ENCODE measurements around the gene PLAU.
"Not testable (repeated sequence)": the region's sequence is repeated elsewhere in the genome, so short reads cannot be mapped to it uniquely, and the experiment has no call there.

The PLAU gene

DNA sequence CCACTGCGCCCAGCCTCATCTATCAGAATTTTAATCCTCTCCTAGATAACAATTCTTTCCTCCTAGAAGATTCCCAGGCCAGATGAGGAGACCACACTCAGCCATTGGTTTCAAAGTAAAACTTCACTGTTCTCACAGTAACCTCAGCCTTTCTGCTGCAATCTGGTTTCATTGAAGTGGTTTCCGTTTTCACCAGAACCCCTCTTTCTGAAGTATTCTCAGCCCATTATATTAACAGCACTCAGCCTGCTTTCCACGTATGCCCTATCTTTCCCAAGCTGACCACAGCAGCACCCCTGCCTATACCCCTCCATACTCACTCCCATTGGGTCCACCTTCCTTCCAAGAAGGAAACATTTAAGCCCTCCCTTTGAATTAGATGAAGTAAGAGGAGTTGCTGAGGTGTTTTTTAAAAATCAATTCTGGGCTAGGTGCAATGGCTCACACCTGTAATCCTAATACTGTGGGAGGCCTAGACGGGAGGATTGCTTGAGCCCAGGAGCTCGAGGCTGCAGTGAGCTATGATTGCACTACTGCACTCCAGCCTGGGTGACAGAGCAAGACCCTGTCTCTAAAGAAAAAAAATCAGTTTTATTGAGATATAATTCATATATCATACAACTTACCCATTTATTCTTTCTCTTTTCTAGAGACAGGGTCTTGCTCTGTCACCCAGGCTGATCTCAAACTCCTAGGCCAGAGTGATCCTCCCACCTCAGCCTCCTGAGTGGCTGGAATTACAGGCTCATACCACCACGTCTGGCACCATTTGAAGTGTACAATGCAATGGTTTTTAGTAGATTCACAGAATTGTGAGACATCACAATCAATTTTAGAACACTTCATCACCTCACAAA lies 11.3 kb downstream of the PLAU start:
- no peak for DNase-seq (ENCODE audit: low spot score)

DNA sequence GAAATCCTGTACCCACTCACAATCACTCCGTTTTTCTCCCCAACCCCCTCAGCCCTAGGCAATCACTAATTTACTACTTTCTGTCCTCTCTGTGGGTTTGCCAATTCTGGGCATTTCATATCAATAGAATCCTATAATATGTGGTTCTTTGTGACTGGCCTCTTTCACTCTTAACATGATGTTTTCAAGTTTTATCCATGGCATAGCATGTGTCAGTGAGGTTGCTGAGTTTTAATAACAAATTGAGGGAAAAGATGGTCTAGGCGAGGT lies 11.9 kb downstream of the PLAU start:
- no peak for DNase-seq (ENCODE audit: low spot score)

DNA sequence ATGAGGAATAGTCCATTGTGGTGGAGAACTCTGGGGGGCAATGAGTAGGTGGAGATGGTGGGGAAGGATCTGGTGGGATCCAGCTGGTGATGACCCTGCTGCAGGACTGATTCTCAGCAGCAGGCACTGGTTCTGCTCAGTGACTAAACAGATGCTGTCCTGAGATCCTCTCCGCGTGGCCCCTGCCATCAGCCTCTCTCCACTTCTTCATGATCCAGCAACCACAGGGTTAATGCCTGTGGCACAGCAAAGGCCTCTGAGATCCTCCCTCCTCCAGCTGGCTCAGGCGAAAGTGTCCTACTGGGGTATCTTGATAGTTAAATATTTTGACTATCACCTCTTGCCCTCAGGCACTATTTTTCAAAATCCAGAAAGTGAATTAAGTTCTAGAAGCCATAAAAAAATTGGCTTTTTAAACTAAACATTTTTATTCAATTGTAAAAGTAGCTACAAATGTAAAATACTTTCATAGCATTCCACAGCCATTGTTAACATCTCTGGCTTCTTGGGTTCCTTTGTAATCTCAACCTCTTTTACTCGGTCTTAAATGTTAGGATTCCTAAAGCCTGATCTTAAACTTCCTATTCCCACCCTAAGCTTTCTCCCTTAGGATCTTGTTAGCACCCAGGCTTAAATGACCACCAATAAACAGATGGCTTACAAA lies 13.1 kb downstream of the PLAU start:
- DNase-seq (ENCODE audit: low spot score) = no peak

DNA sequence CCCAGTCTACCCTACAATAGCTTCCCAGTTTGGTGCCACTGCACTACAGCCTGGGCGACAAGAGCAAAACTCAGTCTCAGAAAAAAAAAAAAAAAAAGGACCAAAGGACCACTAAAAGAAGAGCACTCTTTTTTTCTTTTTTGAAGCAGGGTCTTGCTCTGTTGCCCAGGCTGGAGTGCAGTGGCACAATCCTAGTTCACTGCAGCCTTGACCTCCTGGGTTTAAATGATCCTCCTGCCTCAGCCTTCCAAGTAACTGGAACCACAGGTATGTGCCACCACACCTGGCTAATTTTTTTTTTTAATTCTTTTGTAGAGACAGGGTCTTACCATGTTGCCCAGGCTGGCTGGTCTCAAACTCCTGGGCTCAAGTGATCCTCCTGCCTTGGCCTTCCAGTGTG lies 14.0 kb downstream of the PLAU start:
- DNase-seq (ENCODE audit: low spot score) = no peak

DNA sequence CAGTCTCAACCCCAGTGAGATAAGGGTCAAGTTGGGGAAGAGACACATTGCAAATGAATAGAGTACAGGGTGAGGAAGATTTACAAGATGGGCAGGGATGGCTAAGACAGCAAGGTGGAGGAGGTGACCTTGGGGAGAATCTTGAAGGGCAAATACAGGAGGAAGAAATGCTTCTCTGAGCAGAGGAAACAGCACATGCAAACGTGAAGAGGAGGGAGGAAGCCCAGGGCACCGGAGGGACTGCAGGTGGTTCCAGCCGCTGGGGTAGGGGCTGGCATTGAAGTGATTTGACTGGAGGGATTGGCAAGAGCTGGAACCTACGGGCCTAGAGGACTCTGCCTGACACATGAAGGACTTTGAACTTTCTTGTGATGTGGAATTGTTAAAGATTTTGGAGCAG lies 14.6 kb downstream of the PLAU start:
- DNase-seq (ENCODE audit: low spot score) = no peak

DNA sequence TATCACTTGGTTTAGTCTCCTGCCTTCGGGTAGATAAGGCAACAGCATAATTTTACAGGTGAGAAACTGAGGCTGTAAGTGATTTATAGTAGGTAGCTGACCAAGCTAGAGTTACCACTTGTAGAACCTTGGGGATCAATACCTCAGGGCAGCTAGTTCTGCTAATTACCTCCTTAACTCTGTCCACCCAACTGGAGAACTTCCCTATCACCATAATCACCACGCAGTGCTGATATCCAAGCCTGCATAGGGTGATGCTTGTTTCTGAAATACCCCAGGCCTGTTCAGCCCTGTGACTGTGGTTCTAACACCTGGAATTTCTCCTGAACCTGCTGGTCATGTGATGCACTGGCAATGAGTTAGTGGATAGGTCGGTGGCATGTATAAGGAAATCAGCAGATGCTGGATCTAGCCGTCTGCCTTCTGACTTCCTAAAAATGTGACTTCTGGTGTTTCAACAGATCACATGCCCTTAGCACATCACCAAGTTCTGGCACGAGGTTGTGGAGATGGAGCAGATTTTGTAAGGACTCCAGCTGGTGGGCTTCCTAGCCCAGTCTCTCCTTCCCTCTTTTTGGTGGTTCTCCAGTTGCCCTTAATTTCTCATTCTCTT lies 15.3 kb downstream of the PLAU start:
- no peak for DNase-seq (ENCODE audit: low spot score)

DNA sequence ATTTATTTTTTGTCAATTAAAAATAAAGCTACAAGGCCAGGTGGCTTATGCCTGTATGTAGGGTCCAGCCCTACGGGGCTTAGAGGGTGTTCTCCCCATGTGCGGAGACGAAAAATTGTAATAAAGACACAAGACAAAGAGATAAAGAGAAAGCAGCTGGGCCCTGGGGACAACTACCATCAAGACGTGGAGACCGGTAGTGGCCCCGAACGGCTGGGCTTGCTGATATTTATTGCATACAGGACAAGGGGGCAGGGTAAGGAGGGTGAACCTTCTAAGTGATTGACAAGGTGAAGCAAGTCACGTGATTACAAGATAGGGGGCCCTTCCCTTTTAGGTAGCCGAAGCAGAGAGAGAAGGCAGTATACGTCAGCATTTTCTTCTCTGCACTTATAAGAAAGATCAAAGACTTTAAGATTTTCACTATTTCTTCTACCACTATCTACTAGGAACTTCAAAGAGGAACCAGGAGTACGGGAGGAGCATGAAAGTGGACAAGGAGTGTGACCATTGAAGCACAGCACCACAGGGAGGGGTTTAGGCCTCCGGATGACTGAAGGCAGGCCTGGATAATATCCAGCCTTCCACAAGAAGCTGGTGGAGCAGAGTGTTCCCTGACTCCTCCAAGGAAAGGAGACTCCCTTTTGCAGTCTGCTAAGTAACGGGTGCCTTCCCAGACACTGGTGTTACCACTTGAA lies 19.8 kb downstream of the PLAU start:
- not testable (repeated sequence) for DNase-seq (ENCODE audit: low spot score)

DNA sequence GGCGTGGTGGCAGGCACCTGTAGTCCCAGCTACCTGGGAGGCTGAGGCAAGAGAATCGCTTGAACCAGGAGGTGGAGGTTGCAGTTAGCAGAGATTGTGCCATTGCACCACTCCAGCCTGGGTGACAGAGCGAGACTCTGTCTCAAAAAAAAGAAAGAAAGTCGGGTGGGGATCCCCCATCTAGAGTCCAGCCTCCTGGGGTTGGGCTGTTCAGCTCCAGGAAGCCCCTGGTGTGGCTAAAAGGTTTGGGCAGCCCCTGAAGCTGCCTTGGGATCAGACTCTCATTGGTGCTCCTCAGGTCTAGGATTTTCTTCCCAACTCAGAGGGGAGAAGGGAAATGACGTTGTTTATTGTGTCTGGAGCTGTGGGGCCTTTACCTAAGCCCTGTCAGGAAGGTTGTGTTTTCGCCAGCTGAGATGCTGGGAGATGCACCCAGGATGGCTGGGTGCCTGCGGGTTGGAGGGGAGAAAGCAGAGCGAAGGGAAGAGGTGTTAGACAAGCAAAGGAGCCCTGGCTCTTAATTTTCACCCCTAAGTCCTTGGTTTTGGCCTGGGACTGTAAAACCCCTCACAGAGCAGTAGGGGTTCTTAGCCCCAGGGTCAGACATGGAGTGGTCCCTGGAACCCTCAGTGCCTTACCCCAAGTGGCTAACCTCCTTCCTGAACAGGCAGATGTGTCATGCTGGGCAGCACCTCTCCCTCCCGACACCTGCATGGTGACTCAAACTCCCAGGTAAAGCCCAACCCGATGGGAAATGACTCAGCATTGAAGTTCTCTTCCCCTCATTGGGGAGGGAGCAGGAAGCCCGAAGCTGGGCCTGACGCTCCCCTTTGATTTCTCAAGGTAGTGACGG lies 21.1 kb downstream of the PLAU start:
- DNase-seq (ENCODE audit: low spot score) = no peak

DNA sequence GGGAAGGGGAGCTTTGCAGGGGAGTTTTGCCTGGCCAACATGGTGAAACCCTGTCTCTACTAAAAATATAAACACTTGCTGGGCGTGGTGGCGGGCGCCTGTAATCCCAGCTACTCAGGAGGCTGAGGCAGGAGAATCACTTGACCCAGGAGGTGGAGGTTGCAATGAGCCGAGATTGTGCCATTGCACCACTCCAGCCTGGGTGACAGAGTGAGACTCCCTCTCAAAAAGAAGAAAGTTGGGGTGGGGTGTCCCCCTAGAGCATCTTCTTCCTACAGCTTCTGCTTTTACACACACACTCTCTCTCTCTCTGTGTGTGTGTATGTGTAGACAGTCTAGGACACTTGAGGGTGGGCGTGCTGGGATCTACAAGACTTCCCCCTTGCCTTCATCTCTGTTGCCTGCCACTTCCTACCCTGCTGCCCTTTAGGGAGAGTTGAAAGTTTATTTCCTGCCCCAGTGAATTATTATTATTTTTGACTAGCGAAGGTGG lies 21.7 kb downstream of the PLAU start:
- DNase-seq (ENCODE audit: low spot score) = no peak

DNA sequence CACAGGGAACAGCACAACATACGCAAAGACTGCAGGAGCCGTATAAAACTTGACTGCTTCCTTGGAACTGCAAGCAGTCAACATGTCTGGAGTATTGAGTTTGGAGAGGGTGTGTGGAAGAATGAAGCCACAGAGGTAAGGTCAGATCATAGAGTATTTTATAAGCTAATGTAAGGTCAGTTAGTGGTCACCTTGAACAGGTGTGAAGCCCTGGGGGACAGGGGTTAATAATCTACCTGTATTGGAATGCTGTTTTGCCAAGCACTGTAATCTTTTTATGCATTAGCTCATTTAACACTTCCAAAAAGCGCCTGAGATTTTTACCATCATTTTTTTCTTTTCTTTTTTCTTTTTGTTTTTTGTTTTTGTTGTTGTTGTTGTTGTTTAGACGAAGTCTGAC lies 23.1 kb downstream of the PLAU start:
- DNase-seq (ENCODE audit: low spot score) = no peak

DNA sequence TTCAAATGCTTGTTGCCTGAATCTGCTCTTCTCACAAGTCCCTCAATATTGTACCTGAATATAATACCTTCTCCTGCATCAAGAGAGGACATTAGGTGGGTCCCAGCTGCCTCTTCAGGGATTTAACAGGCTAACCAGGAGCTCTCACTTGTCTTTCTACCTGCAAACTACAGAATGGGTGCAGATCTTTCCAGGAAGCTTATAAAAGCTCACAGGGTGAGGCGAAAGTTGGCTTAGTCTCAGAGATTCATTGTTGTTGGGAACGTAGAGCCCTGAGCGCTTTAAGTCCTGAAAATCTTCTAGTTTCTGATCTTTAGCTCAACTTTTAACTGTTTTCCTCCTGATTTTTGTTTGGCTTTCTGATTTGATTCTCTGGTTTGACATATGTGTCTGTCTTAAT lies 25.0 kb downstream of the PLAU start:
- DNase-seq (ENCODE audit: low spot score) = no peak

DNA sequence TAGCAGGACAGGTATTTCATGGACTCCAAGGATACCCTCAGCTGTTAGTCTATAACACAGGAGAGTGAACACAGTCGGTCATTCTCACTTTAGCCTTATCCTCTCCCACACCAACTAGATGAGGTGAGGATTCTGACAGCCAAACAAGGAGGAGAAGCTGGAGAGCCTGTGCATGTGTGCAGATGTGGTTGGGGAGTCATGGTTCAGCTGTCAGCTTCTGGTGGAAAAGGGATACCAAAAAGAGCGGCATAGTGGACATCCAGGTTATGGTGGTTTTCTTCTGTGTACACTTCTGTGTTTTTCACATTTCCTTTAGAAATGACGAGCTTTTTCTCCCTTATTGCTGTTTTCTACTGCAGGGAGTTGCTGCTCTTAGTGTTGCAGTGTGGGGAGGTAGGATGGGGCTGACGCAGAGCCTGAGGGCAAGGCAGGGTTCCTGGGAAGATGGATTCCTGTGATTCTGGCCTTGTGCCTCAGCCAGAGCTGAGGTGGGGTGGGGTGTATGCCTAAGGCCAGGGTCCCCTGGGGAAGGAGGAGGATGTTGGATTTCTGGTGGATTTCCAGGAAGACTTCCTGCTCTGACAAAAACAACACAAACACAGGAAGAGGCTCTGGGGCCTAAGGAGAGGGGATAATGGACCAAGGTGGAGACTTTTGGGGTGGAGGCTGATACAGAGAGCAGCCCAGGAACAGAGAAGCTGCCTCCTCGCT lies 26.6 kb downstream of the PLAU start:
- DNase-seq (ENCODE audit: low spot score) = no peak

DNA sequence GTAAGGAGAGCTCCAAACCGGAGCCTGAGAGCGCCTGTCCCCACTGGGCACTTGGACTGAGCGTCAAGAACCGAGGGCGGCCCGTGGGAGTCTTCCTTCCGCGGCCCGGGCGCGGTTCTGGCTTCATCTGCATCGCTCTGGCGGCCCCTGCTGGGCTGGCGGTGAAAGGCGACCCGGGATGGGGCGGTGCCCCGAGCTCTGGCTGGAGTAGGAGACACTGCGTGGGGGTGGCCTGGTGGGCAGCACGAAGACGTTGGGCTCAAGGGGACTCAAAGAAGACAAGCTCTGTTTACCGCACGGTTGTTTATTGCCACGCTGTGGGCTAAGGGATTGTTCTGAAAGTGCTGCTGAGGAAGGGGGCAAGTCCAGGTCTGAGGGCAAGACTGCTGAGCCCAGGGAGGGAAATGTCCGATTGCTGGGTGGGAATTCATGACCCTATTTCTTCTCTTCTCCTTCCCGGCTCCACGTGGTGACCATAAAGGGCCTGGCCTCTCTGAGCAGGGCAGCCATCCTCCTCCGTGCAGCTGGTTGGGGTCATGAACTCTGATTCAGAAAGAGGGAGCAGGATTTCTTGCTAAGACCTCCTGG lies 29.8 kb downstream of the PLAU start:
- peak; percentile 60 for DNase-seq (ENCODE audit: low spot score)

DNA sequence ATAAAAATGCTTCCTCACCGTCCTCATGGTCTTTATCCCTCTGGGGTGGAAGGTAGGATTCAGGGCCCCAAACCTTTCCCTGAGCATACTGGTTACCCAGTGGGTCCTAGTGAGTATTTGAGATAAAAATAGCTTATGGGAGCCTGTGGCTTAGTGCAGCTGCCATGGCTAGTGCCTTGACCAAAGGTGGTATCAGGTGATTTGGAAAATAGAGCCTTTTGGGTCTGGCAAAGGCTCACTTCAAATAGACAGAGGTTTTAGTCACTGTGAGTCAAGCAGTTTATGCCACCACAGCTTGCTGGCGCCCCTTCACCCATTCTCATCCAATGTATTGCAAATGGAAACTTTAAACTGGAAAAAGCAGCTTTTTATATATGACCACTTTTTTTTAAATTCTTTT lies 30.4 kb downstream of the PLAU start:
- DNase-seq (ENCODE audit: low spot score) = no peak

DNA sequence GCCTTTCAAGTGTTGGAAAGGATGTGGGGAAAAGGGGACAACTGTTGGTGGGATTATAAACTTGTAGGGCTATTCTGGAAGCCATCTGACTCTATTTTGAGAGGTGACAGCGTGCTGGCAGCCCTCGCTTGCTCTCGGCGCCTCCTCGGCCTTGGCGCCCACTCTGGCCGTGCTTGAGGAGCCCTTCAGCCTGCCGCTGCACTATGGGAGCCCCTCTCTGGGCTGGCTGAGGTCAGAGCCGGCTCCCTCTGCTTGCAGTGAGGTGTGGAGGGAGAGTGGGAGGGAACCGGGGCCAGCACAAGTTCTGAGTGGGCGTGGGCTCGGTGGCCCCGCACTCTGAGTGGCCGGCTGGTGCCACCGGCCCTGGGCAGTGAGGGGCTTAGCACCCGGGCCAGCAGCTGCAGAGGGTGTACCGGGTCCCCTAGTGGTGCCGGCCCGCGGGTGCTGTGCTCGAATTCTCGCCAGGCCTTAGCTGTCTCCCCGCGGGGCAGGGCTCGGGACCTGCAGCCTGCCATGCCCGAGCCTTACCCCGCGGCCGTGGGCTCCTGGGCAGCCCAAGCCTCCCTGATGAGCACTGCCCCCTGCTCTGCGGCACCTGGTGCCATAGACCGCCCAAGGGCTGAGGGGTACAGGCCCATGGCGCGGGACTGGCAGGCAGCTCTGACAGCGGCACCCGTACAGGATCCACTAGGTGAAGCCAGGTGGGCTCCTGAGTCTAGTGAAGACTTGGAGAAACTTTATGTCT lies 33.6 kb downstream of the PLAU start:
- no peak for DNase-seq (ENCODE audit: low spot score)

DNA sequence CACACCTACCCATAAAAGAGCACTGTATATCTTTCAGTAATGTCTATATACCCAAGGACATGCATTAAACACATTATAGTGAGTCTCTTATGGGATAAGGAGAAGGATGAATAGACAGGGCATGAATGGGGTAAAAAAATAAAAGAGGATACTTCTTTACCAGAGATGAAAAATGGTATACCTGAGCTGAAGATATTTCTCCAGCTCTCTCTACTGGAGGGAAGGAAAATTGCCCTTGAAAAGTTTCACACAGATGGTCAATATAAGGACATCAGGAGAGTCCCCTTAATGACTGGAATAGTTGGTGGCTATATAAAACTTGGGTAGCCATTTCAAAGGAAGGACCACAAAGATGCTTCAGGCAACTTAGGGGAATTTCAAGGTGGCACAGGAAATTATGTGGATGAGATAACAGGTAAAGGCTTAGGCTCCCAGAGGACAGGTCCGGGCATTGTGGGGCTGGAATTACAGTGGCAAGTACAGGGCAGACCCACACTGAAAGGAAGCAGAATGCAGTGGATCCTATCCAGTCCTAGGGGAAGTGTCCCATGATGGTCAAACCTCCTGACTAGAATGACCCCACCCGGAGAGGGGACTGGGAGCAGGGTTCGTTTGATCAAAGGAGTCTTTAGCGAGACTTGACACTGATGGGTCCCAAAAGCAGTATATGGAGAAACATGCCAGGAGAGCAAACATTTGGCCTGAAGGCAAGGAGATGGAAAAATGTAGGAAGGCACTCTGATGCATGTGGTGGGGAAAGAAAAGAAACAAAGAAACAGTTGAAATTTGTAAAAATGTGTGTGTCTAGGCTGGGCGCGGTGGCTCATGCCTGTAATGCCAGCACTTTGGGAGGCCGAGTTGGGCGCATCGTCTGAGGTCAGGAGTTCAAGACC lies 35.6 kb downstream of the PLAU start:
- no peak for DNase-seq (ENCODE audit: low spot score)

DNA sequence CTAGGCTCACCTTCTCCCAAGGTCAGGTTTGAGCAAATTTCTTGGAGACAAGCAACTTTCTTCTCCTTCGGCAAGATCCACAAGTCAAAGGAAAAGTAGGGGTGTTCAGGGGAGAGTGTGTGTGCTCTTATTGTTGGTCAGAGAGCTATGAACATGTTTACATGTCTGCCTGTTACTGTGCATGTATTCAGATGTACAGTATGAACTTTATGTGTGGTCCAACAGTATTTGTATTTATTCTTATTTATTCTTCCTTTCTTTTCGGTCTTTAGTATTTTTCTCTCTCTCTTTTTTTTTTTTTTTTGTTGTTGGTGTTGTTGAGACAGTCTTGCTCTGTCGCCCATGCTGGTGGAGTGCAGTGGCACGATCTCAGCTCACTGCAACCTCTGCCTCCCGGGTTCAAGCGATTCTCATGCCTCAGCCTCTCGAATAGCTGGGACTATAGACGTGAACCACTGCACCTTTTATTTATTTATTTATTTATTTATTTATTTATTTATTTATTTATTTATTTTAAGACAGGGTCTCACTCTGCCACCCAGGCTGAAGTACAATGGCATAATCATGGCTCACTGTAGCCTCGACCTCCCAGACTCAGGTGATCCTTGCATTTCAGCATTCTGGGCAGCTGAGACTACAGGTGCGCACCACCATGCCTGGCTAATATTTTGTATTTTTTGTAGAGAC lies 38.2 kb downstream of the PLAU start:
- no peak for DNase-seq (ENCODE audit: low spot score)

Data from SK-N-DZ (cell line).